H9 (cell line): Measurements from ENCODE around the gene GRK4. TPM values are rescaled to one million over a fixed set of nuclear protein-coding genes. Genes with fewer than 3 reads are reported as not detected.

Experiments used
- DNase-seq: peaks from one replicate; pipeline ENCODE4 v3.0.0-alpha.2; 2017
- H2AFZ ChIP-seq: one replicate; pipeline ENCODE4 v1.6.1; 2013; ENCODE audit warnings: mild to moderate bottlenecking, low read length, control low read depth, moderate library complexity
- H2AK5ac ChIP-seq: 2 replicates; pipeline ENCODE4 v1.6.1; 2013; ENCODE audit warnings: low read length, control low read depth, mixed read lengths; ENCODE audit not compliant: insufficient read length
- H2BK120ac ChIP-seq: one replicate; pipeline ENCODE4 v1.6.1; 2013; ENCODE audit warnings: low read depth, mild to moderate bottlenecking, low read length, control low read depth, inconsistent platforms; ENCODE audit not compliant: poor library complexity, severe bottlenecking
- H2BK12ac ChIP-seq: 2 replicates; pipeline ENCODE4 v1.6.1; 2013; ENCODE audit warnings: low read length, control low read depth, mixed read lengths, low read depth; ENCODE audit not compliant: insufficient read length
- H2BK15ac ChIP-seq: 2 replicates; pipeline ENCODE4 v1.6.1; 2013; ENCODE audit warnings: low read depth, low read length, control low read depth
- H2BK20ac ChIP-seq: one replicate; pipeline ENCODE4 v1.6.1; 2013; ENCODE audit warnings: low read depth, mild to moderate bottlenecking, low read length, control low read depth, inconsistent platforms; ENCODE audit not compliant: poor library complexity, severe bottlenecking
- H2BK5ac ChIP-seq: 2 replicates; pipeline ENCODE4 v1.6.1; 2013; ENCODE audit warnings: low read length, control low read depth, mixed read lengths; ENCODE audit not compliant: insufficient read length
- H3K14ac ChIP-seq: 2 replicates; pipeline ENCODE4 v1.6.1; 2013; ENCODE audit warnings: low read length, control low read depth; ENCODE audit not compliant: insufficient read depth
- H3K18ac ChIP-seq: 2 replicates; pipeline ENCODE4 v1.6.1; 2013; ENCODE audit warnings: low read depth, mild to moderate bottlenecking, mixed read lengths, low read length, control low read depth; ENCODE audit not compliant: insufficient read length
- H3K23ac ChIP-seq: 2 replicates; pipeline ENCODE4 v1.6.1; 2013; ENCODE audit warnings: low read length, control low read depth, mixed read lengths, low read depth; ENCODE audit not compliant: insufficient read length
- H3K23me2 ChIP-seq: 2 replicates; pipeline ENCODE4 v1.6.1; 2013; ENCODE audit warnings: low read depth, mild to moderate bottlenecking, mixed read lengths, low read length, control low read depth; ENCODE audit not compliant: insufficient read length, poor library complexity, severe bottlenecking
- H3K27ac ChIP-seq: 2 replicates; pipeline ENCODE4 v1.5.1; 2013; ENCODE audit warnings: low read length, control low read depth, mixed read lengths, low read depth; ENCODE audit not compliant: insufficient read length
- H3K27me3 ChIP-seq: 2 replicates; pipeline ENCODE4 v1.6.1; 2013; ENCODE audit warnings: low read length, control low read depth, inconsistent platforms; ENCODE audit not compliant: insufficient read depth
- H3K4ac ChIP-seq: 2 replicates; pipeline ENCODE4 v1.6.1; 2013; ENCODE audit warnings: low read depth, mild to moderate bottlenecking, control low read depth, inconsistent platforms, low read length, moderate library complexity
- H3K4me1 ChIP-seq: 2 replicates; pipeline ENCODE4 v1.6.1; 2013; ENCODE audit warnings: low read length, control low read depth, inconsistent platforms; ENCODE audit not compliant: insufficient read depth
- H3K4me2 ChIP-seq: 2 replicates; pipeline ENCODE4 v1.6.1; 2013; ENCODE audit warnings: low read length, control low read depth, mixed read lengths; ENCODE audit not compliant: insufficient read length, insufficient read depth
- H3K56ac ChIP-seq: 2 replicates; pipeline ENCODE4 v1.6.1; 2013; ENCODE audit warnings: low read depth, mild to moderate bottlenecking, mixed read lengths, low read length, control low read depth; ENCODE audit not compliant: insufficient read length
- H3K79me1 ChIP-seq: 2 replicates; pipeline ENCODE4 v1.6.1; 2013; ENCODE audit warnings: low read depth, mild to moderate bottlenecking, moderate library complexity, low read length, control low read depth, inconsistent platforms; ENCODE audit not compliant: insufficient read depth, poor library complexity, severe bottlenecking
- H3K79me2 ChIP-seq: 2 replicates; pipeline ENCODE4 v1.6.1; 2013; ENCODE audit warnings: low read length, control low read depth, inconsistent platforms; ENCODE audit not compliant: insufficient read depth
- H3K9ac ChIP-seq: 2 replicates; pipeline ENCODE4 v1.6.1; 2013; ENCODE audit warnings: low read length, control low read depth, mixed read lengths; ENCODE audit not compliant: insufficient read length; ENCODE audit errors: extremely low read depth
- H3K9me3 ChIP-seq: one replicate; pipeline ENCODE4 v1.6.1; 2013; ENCODE audit warnings: low read depth, low read length, inconsistent platforms; ENCODE audit not compliant: control insufficient read depth
- H3T11ph ChIP-seq: one replicate; pipeline ENCODE4 v1.6.1; 2013; ENCODE audit warnings: mild to moderate bottlenecking, low read length, control low read depth, inconsistent platforms
- H4K20me1 ChIP-seq: one replicate; pipeline ENCODE4 v1.6.1; 2013; ENCODE audit not compliant: control insufficient read depth, insufficient read length, insufficient read depth
- H4K5ac ChIP-seq: 2 replicates; pipeline ENCODE4 v1.6.1; 2013; ENCODE audit warnings: low read depth, mild to moderate bottlenecking, mixed read lengths, low read length, control low read depth; ENCODE audit not compliant: insufficient read length
- H4K8ac ChIP-seq: replicated peaks from 2 replicates; pipeline ENCODE4 v1.6.1; 2013; ENCODE audit warnings: low read length, control low read depth, mixed read lengths, low read depth; ENCODE audit not compliant: insufficient read length
- H4K91ac ChIP-seq: 2 replicates; pipeline ENCODE4 v1.6.1; 2013; ENCODE audit warnings: low read depth, mild to moderate bottlenecking, moderate library complexity, mixed read lengths, low read length, control low read depth; ENCODE audit not compliant: insufficient read length
- H3K27ac Mint-ChIP-seq, 3 experiments: 2 replicates in 2 of 3; 3 replicates in 1 of 3; pipeline ENCODE4 v1.8.0; 2020 to 2021; ENCODE audit warnings: mixed read lengths in 3 of 3, mild to moderate bottlenecking in 1 of 3, moderate library complexity in 1 of 3
- H3K27me3 Mint-ChIP-seq: 2 replicates; pipeline ENCODE4 v1.8.0; 2021; ENCODE audit warnings: low read depth, mild to moderate bottlenecking, moderate library complexity, mixed read lengths
- H3K36me3 Mint-ChIP-seq, 3 experiments: 2 replicates in 2 of 3; 3 replicates in 1 of 3; pipeline ENCODE4 v1.8.0; 2020 to 2021; ENCODE audit warnings: low read depth in 3 of 3, mixed read lengths in 3 of 3; ENCODE audit not compliant: insufficient read depth in 1 of 3
- H3K4me1 Mint-ChIP-seq, 2 experiments: 2 replicates each; pipeline ENCODE4 v1.8.0; 2020; ENCODE audit warnings: mixed read lengths in 2 of 2
- H3K4me3 Mint-ChIP-seq, 2 experiments: 2 replicates in 1 of 2; 3 replicates in 1 of 2; pipeline ENCODE4 v1.8.0; 2020 to 2021; ENCODE audit warnings: mild to moderate bottlenecking in 2 of 2, mixed read lengths in 2 of 2, moderate library complexity in 1 of 2
- H3K9me3 Mint-ChIP-seq, 2 experiments: 2 replicates in 1 of 2; 3 replicates in 1 of 2; pipeline ENCODE4 v1.8.0; 2020; ENCODE audit warnings: mild to moderate bottlenecking in 2 of 2, mixed read lengths in 2 of 2, moderate library complexity in 1 of 2
- WGBS: extraction: QIAGEN DNeasy Blood & Tissue Kit; methylation state at CpG from one replicate; pipeline ENCODE4 v1.1.7; 2013; ENCODE audit warnings: missing lambda C conversion rate, low lambda C conversion rate, mixed read lengths; ENCODE audit not compliant: insufficient read length; ENCODE audit errors: extremely low coverage; 5-methylcytosine and 5-hydroxymethylcytosine counted together
- total RNA-seq: library from RNA; stranded (reverse); gene quantifications from 2 replicates; pipeline ENCODE4 v1.2.1, GENCODE V29; 2021
- TF ChIP-seq, protein P1 (sequence below): fragments of 200-600 bp; sonication (generic); conservative IDR thresholded peaks from 3 replicates; pipeline ENCODE4 v1.8.0; 2021; ENCODE audit warnings: antibody characterized with exemption, mild to moderate bottlenecking

Gene GRK4
- total RNA-seq, 1 experiment from 2014 or later, result 4.8 TPM

DNA sequence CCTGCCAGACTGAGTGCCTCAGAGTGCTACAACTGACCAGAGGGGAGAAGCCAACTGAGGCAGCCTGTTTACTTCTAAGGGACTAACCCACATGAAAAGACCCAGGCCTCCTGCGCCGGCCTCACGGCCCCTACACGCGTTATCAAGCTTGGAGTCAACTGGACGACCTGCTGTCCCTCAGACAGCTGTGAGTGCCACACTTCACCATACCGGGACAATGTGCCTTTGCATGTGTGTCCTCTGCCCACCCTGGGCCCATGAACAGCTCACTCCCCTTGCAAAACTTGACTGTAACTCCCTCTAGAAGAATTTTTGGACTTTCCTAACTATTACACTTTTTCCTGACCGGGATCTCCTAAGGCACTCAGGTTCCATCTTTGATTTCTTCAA lies 2.0 kb upstream of the GRK4 start:
- Histone ChIP-seq H3K4me1 (no peaks in the 10 kb centered on the region), H3T11ph (no peak overlapping the region), H4K5ac (no peak overlapping the region), H2AK5ac (no peak overlapping the region), H2BK20ac (no peak overlapping the region), H3K14ac (no peak overlapping the region), H2BK15ac (no peak overlapping the region), H3K23me2 (no peaks in the 10 kb centered on the region), H3K27ac (no peak overlapping the region), H3K56ac (no peak overlapping the region), H2BK120ac (no peak overlapping the region), H3K4me2 (peak overlapping the region; percentile 71), H3K9me3 (peaks cover 2% of the 10 kb centered on the region), H3K4ac (no peak overlapping the region), H4K8ac (no peak overlapping the region), H3K23ac (no peak overlapping the region), H2BK12ac (no peak overlapping the region), H2AFZ (no peak overlapping the region), H3K27me3 (no peaks in the 10 kb centered on the region), H2BK5ac (no peak overlapping the region), H3K18ac (no peak overlapping the region), H3K79me2 (no peaks in the 10 kb centered on the region), H3K9ac (no peak overlapping the region), H4K20me1 (peaks cover 2% of the 10 kb centered on the region), H3K79me1 (no peaks in the 10 kb centered on the region), H4K91ac (no peak overlapping the region)
- H3K4me1 Mint-ChIP-seq, result peaks cover 15 to 23% of the 10 kb centered on the region in 2 experiments
- TF ChIP-seq, protein P1, sequence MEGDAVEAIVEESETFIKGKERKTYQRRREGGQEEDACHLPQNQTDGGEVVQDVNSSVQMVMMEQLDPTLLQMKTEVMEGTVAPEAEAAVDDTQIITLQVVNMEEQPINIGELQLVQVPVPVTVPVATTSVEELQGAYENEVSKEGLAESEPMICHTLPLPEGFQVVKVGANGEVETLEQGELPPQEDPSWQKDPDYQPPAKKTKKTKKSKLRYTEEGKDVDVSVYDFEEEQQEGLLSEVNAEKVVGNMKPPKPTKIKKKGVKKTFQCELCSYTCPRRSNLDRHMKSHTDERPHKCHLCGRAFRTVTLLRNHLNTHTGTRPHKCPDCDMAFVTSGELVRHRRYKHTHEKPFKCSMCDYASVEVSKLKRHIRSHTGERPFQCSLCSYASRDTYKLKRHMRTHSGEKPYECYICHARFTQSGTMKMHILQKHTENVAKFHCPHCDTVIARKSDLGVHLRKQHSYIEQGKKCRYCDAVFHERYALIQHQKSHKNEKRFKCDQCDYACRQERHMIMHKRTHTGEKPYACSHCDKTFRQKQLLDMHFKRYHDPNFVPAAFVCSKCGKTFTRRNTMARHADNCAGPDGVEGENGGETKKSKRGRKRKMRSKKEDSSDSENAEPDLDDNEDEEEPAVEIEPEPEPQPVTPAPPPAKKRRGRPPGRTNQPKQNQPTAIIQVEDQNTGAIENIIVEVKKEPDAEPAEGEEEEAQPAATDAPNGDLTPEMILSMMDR, result no peak
- DNase-seq, result peak; percentile 37
- H3K36me3 Mint-ChIP-seq, result peaks cover 32 to 36% (median 33%) of the 10 kb centered on the region in 3 experiments
- H3K27me3 Mint-ChIP-seq, result peaks cover 13% of the 10 kb centered on the region
- peaks cover 8 to 14% of the 10 kb centered on the region in 2 experiments for H3K9me3 Mint-ChIP-seq
- no CpG with 5 or more reads among the region's 8 CpGs for WGBS
- peak overlapping the region; percentile 91 to 94 for H3K4me3 Mint-ChIP-seq
- H3K27ac Mint-ChIP-seq, result no peak overlapping the region
